ENCODE data around the gene TBC1D22A. TPM values are rescaled to one million over a fixed set of nuclear protein-coding genes. Genes with fewer than 3 reads are reported as not detected.

The TBC1D22A gene
- total and polyA plus RNA-seq, 2 donors (not counting 3 experiments of a cell fraction or from before 2014, with no cell fraction given): 26.1 to 32.4 TPM

- dilution Hi-C loops (cut with MboI; ENCODE audit: extremely low pct_ligation_motif_present, low sequenced_read_pairs) (no loop called here), intact Hi-C loops (cut with micrococcal nuclease) (no loop called here)
- H3K9ac ChIP-seq (replicated peaks; ENCODE audit: extremely low read depth, insufficient read depth, low read length): no peak overlapping the region
- H3K27ac ChIP-seq (ENCODE audit: insufficient read depth, low read depth, low read length): no peak overlapping the region
- DNase-seq (ENCODE audit: low read depth, low spot score) (no peak), FAIRE-seq (no peak)
- no peak overlapping the region for H3K4me2 ChIP-seq (ENCODE audit: insufficient read depth, low read length)
- no peak overlapping the region for H2AFZ ChIP-seq (ENCODE audit: low read depth, low read length)
- H3K9me3 ChIP-seq (replicated peaks; ENCODE audit: control insufficient read depth, insufficient read depth, low read length): no peaks in the 10 kb centered on the region
- BruUV-seq (replicated peaks): no TSS peak
- no peaks in the 10 kb centered on the region for H3K79me2 ChIP-seq (ENCODE audit: control insufficient read depth, insufficient read depth, low read length)
- no peaks in the 10 kb centered on the region for H3K27me3 ChIP-seq (ENCODE audit: control insufficient read depth in 2 of 2, insufficient read depth in 2 of 2, low read length in 2 of 2)
- CTCF ChIA-PET: no interaction called here
- TF ChIP-seq FOS (IDR thresholded peaks at IDR 0.05; ENCODE audit: borderline replicate concordance, insufficient read depth, low read length) (no peak), POLR2A (IDR thresholded peaks at IDR 0.05; ENCODE audit: low read depth, low read length) (no peak), EZH2 (IDR thresholded peaks at IDR 0.05; ENCODE audit: borderline replicate concordance, low read depth, low read length, severe bottlenecking) (no peak), GATA2 (IDR thresholded peaks at IDR 0.05; ENCODE audit: insufficient read depth, insufficient read length, low read depth, low read length) (no peak), JUN (IDR thresholded peaks at IDR 0.05; ENCODE audit: borderline replicate concordance, insufficient read depth, insufficient read length, low read depth) (no peak), CTCF (IDR thresholded peaks at IDR 0.05; ENCODE audit: extremely low read depth in 1 of 2, insufficient read depth in 1 of 2, low read depth in 1 of 2, low read length in 2 of 2) (no peak), POLR2AphosphoS5 (IDR thresholded peaks at IDR 0.05; ENCODE audit: insufficient read depth, low read depth, low read length) (no peak), MYC (IDR thresholded peaks at IDR 0.05; ENCODE audit: low read depth, low read length) (no peak)
- TF ChIP-seq, protein P1, sequence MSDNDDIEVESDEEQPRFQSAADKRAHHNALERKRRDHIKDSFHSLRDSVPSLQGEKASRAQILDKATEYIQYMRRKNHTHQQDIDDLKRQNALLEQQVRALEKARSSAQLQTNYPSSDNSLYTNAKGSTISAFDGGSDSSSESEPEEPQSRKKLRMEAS (IDR thresholded peaks at IDR 0.05; ENCODE audit: insufficient read depth, insufficient read length): no peak
- H3K4me3 ChIP-seq (replicated peaks in 1 of 3; ENCODE audit: insufficient read depth in 1 of 3, low read depth in 1 of 3, low read length in 3 of 3): no peak overlapping the region
- POLR2A ChIA-PET: no interaction called here
- no peaks in the 10 kb centered on the region for H4K20me1 ChIP-seq (replicated peaks; ENCODE audit: control insufficient read depth, extremely low read depth, insufficient read depth, low read length)
- H3K4me1 ChIP-seq (ENCODE audit: control insufficient read depth, extremely low read depth, insufficient read depth, low read length): no peaks in the 10 kb centered on the region
- no peaks in the 10 kb centered on the region for H3K9me1 ChIP-seq (replicated peaks; ENCODE audit: control insufficient read depth, extremely low read depth, insufficient read depth, low read length)
- no peaks in the 10 kb centered on the region for H3K36me3 ChIP-seq (ENCODE audit: control insufficient read depth in 2 of 2, extremely low read depth in 1 of 2, insufficient read depth in 2 of 2, low read length in 2 of 2)
Observed at GRCh38 chr22:47157093-47157420, 394.6 kb downstream of the TBC1D22A start.
